Sigmoid colon (tissue), 4 donors: ENCODE data around the gene GBF1.

Source experiments
- EP300 ChIP-seq, 4 donors: sonication (generic); formaldehyde crosslinking; IDR thresholded peaks; one replicate each; pipeline ENCODE4 v1.6.1; 2017; ENCODE audit warnings: antibody characterized with exemption in 4 of 4
- POLR2A ChIP-seq, 2 donors: fragments of 450-650 bp; IDR thresholded peaks; one replicate each; pipeline ENCODE4 v1.6.1; 2016; ENCODE audit warnings: antibody characterized with exemption in 2 of 2, mild to moderate bottlenecking in 2 of 2, moderate library complexity in 2 of 2
- POLR2AphosphoS5 ChIP-seq, 4 donors: sonication (generic); formaldehyde crosslinking; IDR thresholded peaks; one replicate each; pipeline ENCODE4 v1.6.1; 2017; ENCODE audit warnings: antibody characterized with exemption in 4 of 4
- TF ChIP-seq, protein P1 (sequence below), 4 experiments: fragments of 450-650 bp in 3 of 4; fragments of 200-600 bp in 1 of 4; IDR thresholded peaks; one replicate each; pipeline ENCODE4 v1.5.1; 2016 to 2019; ENCODE audit warnings: antibody characterized with exemption in 4 of 4, mild to moderate bottlenecking in 3 of 4, moderate library complexity in 2 of 4

DNA sequence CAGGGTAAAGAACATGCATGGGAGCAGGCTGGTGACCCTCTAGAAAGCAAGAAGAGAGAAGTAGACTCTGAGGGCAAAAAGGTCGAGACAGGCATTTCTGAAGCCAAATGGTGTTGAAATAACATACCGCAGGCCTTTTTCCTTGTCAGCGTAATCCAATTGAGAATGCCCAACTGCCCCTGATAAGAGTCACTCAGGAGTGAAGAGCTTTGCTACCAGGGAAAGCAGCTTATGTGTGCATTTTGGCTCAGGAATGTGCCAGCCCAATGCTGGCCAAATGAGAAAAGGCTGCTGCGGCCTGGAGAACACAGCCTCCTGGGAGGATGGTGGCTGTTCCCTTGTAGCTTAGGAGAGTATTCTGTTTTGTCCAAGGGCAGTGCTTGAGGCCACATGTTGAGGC, 88.8 kb downstream of the GBF1 start:
- TF ChIP-seq POLR2A (IDR thresholded peaks at IDR 0.05) (no peak), POLR2AphosphoS5 (IDR thresholded peaks at IDR 0.05) (no peak), EP300 (IDR thresholded peaks at IDR 0.05) (no peak)
- TF ChIP-seq, protein P1, sequence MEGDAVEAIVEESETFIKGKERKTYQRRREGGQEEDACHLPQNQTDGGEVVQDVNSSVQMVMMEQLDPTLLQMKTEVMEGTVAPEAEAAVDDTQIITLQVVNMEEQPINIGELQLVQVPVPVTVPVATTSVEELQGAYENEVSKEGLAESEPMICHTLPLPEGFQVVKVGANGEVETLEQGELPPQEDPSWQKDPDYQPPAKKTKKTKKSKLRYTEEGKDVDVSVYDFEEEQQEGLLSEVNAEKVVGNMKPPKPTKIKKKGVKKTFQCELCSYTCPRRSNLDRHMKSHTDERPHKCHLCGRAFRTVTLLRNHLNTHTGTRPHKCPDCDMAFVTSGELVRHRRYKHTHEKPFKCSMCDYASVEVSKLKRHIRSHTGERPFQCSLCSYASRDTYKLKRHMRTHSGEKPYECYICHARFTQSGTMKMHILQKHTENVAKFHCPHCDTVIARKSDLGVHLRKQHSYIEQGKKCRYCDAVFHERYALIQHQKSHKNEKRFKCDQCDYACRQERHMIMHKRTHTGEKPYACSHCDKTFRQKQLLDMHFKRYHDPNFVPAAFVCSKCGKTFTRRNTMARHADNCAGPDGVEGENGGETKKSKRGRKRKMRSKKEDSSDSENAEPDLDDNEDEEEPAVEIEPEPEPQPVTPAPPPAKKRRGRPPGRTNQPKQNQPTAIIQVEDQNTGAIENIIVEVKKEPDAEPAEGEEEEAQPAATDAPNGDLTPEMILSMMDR (IDR thresholded peaks at IDR 0.05) = no peak
